Type B pancreatic cell (in vitro differentiated cells): ENCODE measurements around the gene DTX1. TPM values are rescaled to one million over a fixed set of nuclear protein-coding genes. Genes with fewer than 3 reads are reported as not detected.

Experiments
- DNase-seq: peaks from one replicate; pipeline ENCODE4 v3.0.0; 2021; ENCODE audit warnings: mixed read lengths; ENCODE audit not compliant: unreplicated experiment; ENCODE audit errors: extremely low spot score
- H3K27ac Mint-ChIP-seq: 2 replicates; pipeline ENCODE4 v1.8.0; 2021; ENCODE audit warnings: mild to moderate bottlenecking, mixed read lengths
- H3K27me3 Mint-ChIP-seq: 2 replicates; pipeline ENCODE4 v1.8.0; 2021; ENCODE audit warnings: mixed read lengths
- H3K36me3 Mint-ChIP-seq: 2 replicates; pipeline ENCODE4 v1.8.0; 2021; ENCODE audit warnings: mixed read lengths
- H3K4me1 Mint-ChIP-seq: one replicate; pipeline ENCODE4 v1.8.0; 2021; ENCODE audit warnings: mixed read lengths; ENCODE audit not compliant: unreplicated experiment
- H3K4me3 Mint-ChIP-seq: 2 replicates; pipeline ENCODE4 v1.8.0; 2021; ENCODE audit warnings: mild to moderate bottlenecking, mixed read lengths
- H3K9me3 Mint-ChIP-seq: 2 replicates; pipeline ENCODE4 v1.8.0; 2021; ENCODE audit warnings: mixed read lengths
- total RNA-seq: library from RNA; stranded (reverse); gene quantifications from 2 replicates; pipeline ENCODE4 v1.2.1, GENCODE V29; 2021; ENCODE audit warnings: low replicate concordance
- TF ChIP-seq, protein P1 (sequence below): fragments of 200-600 bp; sonication (generic); conservative IDR thresholded peaks from 2 replicates; pipeline ENCODE4 v1.5.0; 2021; ENCODE audit warnings: antibody characterized with exemption, mild to moderate bottlenecking

Gene DTX1
- total RNA-seq, 1 donor from 2014 or later = 2.4 TPM

DNA sequence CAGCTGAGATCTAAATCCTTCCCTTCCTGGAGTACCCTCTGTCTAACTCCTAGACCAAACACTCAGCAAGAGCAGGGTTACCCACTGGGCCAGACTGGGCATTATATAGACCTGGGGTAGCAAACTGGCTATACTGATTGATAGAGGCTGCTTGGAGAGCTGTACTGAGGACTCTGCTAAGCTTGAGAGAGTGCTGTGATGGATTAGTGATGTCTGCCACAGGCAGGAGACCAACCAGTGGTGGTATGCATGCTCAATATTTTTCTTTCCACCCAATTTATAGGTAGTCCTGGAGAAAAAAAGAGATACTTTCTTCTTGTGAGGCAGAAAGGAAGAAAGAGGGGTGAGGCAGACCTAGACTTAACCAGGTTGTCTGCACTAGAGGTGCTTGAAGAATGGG, 33.3 kb downstream of the DTX1 start:
- Mint-ChIP-seq H3K36me3 (no peaks in the 10 kb centered on the region), H3K27ac (no peak overlapping the region), H3K27me3 (peaks cover 50% of the 10 kb centered on the region), H3K4me1 (peaks cover 9% of the 10 kb centered on the region), H3K4me3 (no peak overlapping the region), H3K9me3 (no peaks in the 10 kb centered on the region)
- no peak for DNase-seq
- TF ChIP-seq, protein P1, sequence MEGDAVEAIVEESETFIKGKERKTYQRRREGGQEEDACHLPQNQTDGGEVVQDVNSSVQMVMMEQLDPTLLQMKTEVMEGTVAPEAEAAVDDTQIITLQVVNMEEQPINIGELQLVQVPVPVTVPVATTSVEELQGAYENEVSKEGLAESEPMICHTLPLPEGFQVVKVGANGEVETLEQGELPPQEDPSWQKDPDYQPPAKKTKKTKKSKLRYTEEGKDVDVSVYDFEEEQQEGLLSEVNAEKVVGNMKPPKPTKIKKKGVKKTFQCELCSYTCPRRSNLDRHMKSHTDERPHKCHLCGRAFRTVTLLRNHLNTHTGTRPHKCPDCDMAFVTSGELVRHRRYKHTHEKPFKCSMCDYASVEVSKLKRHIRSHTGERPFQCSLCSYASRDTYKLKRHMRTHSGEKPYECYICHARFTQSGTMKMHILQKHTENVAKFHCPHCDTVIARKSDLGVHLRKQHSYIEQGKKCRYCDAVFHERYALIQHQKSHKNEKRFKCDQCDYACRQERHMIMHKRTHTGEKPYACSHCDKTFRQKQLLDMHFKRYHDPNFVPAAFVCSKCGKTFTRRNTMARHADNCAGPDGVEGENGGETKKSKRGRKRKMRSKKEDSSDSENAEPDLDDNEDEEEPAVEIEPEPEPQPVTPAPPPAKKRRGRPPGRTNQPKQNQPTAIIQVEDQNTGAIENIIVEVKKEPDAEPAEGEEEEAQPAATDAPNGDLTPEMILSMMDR = no peak

DNA sequence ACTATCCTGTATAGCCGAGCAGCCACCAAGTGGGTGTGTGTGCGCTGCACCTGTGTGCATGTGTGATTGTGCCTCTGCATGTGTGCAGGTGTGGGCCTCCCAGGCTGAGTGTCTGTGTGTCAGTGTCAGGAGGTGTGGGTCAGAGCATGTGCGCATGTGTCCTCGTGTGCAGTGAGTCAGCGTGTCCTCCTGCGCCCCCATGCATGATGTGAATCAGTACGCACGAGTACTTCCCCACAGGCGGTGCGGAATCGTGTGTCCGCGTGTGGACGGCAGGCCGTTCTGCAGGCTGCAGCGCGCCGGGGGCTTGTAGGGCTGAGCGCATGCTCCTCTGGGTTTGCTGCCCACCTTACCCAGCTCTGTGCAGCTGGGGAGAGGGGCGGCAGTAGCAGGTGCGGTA, 34.2 kb downstream of the DTX1 start:
- no peaks in the 10 kb centered on the region for H3K9me3 Mint-ChIP-seq
- DNase-seq = no peak
- H3K4me3 Mint-ChIP-seq = no peak overlapping the region
- H3K27me3 Mint-ChIP-seq = peaks cover 54% of the 10 kb centered on the region
- H3K4me1 Mint-ChIP-seq = peaks cover 9% of the 10 kb centered on the region
- H3K27ac Mint-ChIP-seq = no peak overlapping the region
- H3K36me3 Mint-ChIP-seq = no peaks in the 10 kb centered on the region
- TF ChIP-seq, protein P1 = no peak

DNA sequence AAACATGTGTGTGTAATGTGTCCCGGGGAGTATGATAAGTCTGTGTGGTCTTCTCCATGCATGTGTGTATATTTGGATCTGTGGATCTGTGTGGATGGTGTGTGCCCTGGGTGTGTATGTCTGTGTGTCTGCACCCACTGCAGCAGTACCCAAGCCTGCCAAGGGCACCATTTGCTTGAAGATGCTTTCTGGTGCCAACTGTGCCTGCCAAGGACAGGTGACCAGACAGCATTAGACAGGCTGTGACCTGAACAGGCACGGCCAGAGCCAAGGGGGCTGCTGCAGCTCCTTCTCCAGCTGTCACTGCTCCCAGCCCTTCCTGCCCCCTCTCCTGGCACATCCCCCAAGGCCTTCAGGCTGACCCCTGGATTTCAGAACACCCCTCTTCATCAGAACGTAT, 35.0 kb downstream of the DTX1 start:
- TF ChIP-seq, protein P1 = no peak
- Mint-ChIP-seq H3K4me1 (peaks cover 9% of the 10 kb centered on the region), H3K27me3 (peaks cover 54% of the 10 kb centered on the region), H3K36me3 (no peaks in the 10 kb centered on the region), H3K27ac (no peak overlapping the region), H3K4me3 (no peak overlapping the region), H3K9me3 (no peaks in the 10 kb centered on the region)
- DNase-seq = no peak

DNA sequence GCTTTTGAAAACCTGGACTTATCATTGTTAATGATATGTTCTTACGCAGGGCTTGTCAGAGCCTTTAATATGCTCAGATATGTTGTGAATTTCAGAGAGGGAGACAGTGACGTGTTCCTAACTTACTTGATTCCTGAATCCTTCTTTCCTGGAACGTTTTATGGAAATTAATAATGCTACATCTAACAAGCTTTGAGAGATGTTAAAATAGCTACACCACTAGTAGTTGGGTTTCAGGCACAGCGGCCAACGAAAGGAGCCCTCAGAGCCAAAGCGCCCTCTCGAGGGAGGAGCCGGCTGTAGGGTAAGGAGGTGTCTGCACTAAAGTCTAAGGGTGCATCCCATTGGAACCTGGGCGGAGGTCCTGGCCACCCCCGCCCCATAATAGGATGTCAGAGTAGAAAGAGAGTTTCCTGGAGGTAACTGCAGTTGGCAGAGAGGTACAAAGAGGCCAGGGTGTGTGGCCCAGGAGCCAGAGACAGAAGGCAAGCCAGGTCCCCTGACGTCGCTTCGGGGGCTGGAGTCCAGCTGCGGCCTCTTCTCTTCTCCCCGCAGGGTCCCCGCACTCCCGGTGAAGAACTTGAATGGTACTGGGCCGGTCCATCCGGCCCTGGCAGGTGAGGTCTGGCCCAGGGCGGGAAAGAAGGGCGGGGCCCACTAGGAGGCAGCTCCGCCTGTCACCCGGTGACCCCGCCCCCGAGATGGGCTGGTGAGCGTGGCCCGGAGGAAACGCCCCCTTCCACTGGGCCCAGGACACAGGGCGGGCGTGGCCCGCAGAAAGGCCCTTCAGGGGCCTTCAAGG, 36.3 kb downstream of the DTX1 start:
- no peaks in the 10 kb centered on the region for H3K9me3 Mint-ChIP-seq
- H3K27ac Mint-ChIP-seq = no peak overlapping the region
- peaks cover 9% of the 10 kb centered on the region for H3K4me1 Mint-ChIP-seq
- H3K36me3 Mint-ChIP-seq = no peaks in the 10 kb centered on the region
- TF ChIP-seq, protein P1 = no peak
- peaks cover 54% of the 10 kb centered on the region for H3K27me3 Mint-ChIP-seq
- H3K4me3 Mint-ChIP-seq = peak overlapping the region; percentile 68
- no peak for DNase-seq

DNA sequence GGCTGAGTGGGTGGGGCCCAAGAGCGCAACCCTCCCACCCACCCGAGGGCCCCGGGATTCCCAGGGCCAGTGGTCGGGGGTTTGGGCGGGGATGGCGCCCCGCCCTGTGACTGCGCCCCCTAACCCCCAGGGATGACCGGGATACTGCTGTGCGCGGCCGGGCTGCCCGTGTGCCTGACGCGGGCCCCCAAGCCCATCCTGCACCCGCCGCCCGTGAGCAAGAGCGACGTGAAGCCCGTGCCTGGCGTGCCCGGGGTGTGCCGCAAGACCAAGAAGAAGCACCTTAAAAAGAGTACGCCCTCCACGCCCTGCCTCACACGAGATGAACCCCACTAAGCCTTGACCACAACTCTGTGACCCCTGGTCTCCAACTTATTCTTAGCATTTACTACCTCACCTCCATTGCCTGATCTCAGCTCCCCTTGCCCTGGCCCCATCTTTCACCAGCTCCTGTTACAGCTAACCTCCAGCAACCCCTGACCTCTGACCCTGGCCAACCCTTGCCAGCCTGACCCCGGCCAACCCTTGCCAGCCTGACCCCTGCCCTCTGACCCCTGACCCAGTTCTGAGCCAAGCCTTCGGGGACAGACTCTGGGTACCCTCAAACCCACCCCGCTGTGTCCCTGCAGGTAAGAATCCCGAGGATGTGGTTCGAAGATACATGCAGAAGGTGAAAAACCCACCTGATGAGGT, 37.0 kb downstream of the DTX1 start:
- no peaks in the 10 kb centered on the region for H3K36me3 Mint-ChIP-seq
- H3K4me1 Mint-ChIP-seq = peaks cover 9% of the 10 kb centered on the region
- peaks cover 52% of the 10 kb centered on the region for H3K27me3 Mint-ChIP-seq
- TF ChIP-seq, protein P1 = no peak
- H3K9me3 Mint-ChIP-seq = no peaks in the 10 kb centered on the region
- no peak for DNase-seq
- no peak overlapping the region for H3K4me3 Mint-ChIP-seq
- no peak overlapping the region for H3K27ac Mint-ChIP-seq
